ENCODE data around the gene CABP2. TPM values are rescaled to one million over a fixed set of nuclear protein-coding genes. Genes with fewer than 3 reads are reported as not detected.
"Not testable (repeated sequence)": the region's sequence is repeated elsewhere in the genome, so short reads cannot be mapped to it uniquely, and the experiment has no call there.

The CABP2 gene
- total RNA-seq, 1 donor: not detected

DNA sequence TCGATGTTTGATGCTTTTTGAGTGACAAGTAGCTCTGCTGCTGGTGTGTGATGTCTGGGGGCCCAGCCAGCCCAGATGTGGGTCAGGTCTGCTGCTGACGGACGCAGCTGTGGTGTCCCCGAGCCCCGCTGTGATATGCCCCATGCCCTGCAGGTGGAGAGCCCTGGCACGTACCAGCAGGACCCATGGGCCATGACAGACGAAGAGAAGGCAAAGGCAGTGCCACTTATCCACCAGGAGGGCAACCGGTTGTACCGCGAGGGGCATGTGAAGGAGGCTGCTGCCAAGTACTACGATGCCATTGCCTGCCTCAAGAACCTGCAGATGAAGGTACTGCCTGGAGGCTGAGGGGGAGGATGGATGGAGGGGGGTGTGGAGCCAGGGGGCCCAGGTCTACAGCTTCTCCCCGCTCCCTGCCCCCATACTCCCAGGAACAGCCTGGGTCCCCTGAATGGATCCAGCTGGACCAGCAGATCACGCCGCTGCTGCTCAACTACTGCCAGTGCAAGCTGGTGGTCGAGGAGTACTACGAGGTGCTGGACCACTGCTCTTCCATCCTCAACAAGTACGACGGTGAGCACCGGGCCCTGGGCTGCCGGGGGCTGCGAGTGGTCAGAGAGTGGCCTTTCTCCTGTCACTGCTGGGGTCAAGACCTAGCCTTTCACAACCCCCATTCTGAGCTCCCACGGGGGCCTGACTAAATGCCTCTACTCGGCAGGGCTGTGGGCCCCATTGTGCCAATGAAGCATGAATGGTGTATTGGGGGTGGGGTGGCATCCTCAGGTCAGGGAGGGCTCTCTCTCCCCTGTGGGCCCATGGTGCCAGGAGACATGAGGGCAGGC is 33.1 kb downstream of the CABP2 start:
- Histone ChIP-seq H3K9me3 (ENCODE audit: low read depth, low read length) (no peaks in the 10 kb centered on the region), H3K4me3 (ENCODE audit: insufficient read depth, low read length) (no peak overlapping the region), H3K27me3 (ENCODE audit: insufficient read depth, low read length) (no peaks in the 10 kb centered on the region), H4K20me1 (ENCODE audit: insufficient read depth, low read length) (peaks cover 10% of the 10 kb centered on the region), H3K36me3 (ENCODE audit: insufficient read depth, low read length) (peaks cover 11% of the 10 kb centered on the region), H3K27ac (ENCODE audit: low read depth, low read length) (no peak overlapping the region), H3K4me2 (ENCODE audit: insufficient read depth, low read length) (no peak overlapping the region), H3K4me1 (ENCODE audit: insufficient read depth, low read length) (no peaks in the 10 kb centered on the region), H3K79me2 (ENCODE audit: insufficient read depth, low read length) (peaks cover 8% of the 10 kb centered on the region), H2AFZ (ENCODE audit: low read length) (no peak overlapping the region)
- TF ChIP-seq, protein P1, sequence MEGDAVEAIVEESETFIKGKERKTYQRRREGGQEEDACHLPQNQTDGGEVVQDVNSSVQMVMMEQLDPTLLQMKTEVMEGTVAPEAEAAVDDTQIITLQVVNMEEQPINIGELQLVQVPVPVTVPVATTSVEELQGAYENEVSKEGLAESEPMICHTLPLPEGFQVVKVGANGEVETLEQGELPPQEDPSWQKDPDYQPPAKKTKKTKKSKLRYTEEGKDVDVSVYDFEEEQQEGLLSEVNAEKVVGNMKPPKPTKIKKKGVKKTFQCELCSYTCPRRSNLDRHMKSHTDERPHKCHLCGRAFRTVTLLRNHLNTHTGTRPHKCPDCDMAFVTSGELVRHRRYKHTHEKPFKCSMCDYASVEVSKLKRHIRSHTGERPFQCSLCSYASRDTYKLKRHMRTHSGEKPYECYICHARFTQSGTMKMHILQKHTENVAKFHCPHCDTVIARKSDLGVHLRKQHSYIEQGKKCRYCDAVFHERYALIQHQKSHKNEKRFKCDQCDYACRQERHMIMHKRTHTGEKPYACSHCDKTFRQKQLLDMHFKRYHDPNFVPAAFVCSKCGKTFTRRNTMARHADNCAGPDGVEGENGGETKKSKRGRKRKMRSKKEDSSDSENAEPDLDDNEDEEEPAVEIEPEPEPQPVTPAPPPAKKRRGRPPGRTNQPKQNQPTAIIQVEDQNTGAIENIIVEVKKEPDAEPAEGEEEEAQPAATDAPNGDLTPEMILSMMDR (IDR thresholded peaks at IDR 0.05; ENCODE audit: extremely low read depth, low read depth, low read length): no peak
- DNase-seq (ENCODE audit: insufficient read length, low spot score, missing footprints): peak; percentile 76

DNA sequence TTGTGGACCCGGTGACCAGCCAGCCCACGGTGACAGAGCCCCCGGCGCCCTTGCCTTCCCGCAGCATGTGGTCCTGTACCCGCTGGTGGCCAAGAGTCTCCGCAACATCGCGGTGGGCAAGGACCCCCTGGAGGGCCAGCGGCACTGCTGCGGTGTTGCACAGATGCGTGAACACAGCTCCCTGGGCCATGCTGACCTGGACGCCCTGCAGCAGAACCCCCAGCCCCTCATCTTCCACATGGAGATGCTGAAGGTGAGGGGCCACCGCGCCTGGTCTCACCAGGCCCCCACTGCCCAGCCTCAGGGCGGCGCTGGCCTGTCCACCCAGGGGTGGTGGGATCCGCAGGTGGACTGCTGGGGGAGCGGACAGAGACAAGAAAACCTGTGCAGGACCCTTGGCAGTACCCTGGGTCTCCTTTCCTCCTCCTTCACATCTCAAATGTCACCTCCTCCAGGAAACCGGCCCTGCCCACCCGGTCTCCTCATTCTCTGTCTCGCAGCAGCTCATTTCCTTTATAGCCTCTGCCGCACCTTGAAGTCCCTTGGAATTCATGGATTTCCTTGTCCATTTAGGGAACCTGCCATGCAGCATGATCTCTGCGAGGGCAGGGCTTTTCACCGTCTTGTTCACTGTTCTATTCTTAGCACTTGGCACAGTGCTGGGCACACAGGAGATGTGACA is 33.9 kb downstream of the CABP2 start:
- Histone ChIP-seq H3K4me3 (ENCODE audit: insufficient read depth, low read length) (no peak overlapping the region), H3K27me3 (ENCODE audit: insufficient read depth, low read length) (no peaks in the 10 kb centered on the region)

DNA sequence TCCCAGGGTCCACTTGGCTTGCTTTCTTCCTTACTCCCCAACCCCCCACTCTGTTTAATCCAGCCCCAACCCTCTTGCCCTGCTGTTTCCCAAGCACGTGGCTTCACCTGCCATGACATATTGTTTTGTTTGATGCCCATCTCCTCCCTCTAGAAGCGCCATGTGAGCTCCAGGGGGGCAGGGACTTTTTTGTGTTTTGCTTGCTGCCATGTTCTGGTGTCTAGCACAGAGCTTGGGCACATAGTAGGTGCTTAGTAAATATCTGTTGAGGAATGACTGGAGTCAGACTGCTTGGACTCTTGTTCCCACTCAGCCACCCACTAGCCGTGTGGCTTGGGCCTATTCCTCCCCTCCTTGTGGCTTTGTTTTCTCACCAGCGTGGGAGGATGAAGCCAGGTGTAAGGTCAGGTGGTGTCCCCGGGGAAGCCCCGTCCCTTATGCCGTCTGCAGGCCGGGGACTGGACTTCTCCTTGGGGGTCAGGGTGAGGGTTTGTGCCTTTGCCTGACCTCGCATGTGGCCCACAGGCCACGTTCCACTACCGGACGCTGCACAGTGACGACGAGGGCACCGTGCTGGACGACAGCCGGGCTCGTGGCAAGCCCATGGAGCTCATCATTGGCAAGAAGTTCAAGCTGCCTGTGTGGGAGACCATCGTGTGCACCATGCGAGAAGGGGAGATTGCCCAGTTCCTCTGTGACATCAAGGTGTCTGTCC is 36.6 kb downstream of the CABP2 start:
- Histone ChIP-seq H3K27me3 (ENCODE audit: insufficient read depth, low read length) (no peaks in the 10 kb centered on the region), H4K20me1 (ENCODE audit: insufficient read depth, low read length) (peaks cover 12% of the 10 kb centered on the region), H3K4me1 (ENCODE audit: insufficient read depth, low read length) (peaks cover 7% of the 10 kb centered on the region), H3K36me3 (ENCODE audit: insufficient read depth, low read length) (peaks cover 8% of the 10 kb centered on the region), H3K4me3 (ENCODE audit: insufficient read depth, low read length) (no peak overlapping the region), H3K9me3 (ENCODE audit: low read depth, low read length) (no peaks in the 10 kb centered on the region), H3K4me2 (ENCODE audit: insufficient read depth, low read length) (no peak overlapping the region), H3K27ac (ENCODE audit: low read depth, low read length) (no peak overlapping the region), H3K79me2 (ENCODE audit: insufficient read depth, low read length) (peaks cover 25% of the 10 kb centered on the region), H2AFZ (ENCODE audit: low read length) (no peak overlapping the region)
- TF ChIP-seq, protein P1 (IDR thresholded peaks at IDR 0.05; ENCODE audit: extremely low read depth, low read depth, low read length): no peak
- DNase-seq (ENCODE audit: insufficient read length, low spot score, missing footprints): peak; percentile 71

More for the DNA sequence above, 33.9 kb downstream of the CABP2 start:
- Histone ChIP-seq H3K36me3 (ENCODE audit: insufficient read depth, low read length) (peaks cover 11% of the 10 kb centered on the region), H2AFZ (ENCODE audit: low read length) (no peak overlapping the region), H3K27ac (ENCODE audit: low read depth, low read length) (no peak overlapping the region), H3K9me3 (ENCODE audit: low read depth, low read length) (no peaks in the 10 kb centered on the region), H3K4me1 (ENCODE audit: insufficient read depth, low read length) (no peaks in the 10 kb centered on the region), H3K79me2 (ENCODE audit: insufficient read depth, low read length) (peaks cover 14% of the 10 kb centered on the region), H3K4me2 (ENCODE audit: insufficient read depth, low read length) (no peak overlapping the region), H4K20me1 (ENCODE audit: insufficient read depth, low read length) (peaks cover 12% of the 10 kb centered on the region)
- DNase-seq (ENCODE audit: insufficient read length, low spot score, missing footprints): peak; percentile 82
- TF ChIP-seq, protein P1 (IDR thresholded peaks at IDR 0.05; ENCODE audit: extremely low read depth, low read depth, low read length): no peak

DNA sequence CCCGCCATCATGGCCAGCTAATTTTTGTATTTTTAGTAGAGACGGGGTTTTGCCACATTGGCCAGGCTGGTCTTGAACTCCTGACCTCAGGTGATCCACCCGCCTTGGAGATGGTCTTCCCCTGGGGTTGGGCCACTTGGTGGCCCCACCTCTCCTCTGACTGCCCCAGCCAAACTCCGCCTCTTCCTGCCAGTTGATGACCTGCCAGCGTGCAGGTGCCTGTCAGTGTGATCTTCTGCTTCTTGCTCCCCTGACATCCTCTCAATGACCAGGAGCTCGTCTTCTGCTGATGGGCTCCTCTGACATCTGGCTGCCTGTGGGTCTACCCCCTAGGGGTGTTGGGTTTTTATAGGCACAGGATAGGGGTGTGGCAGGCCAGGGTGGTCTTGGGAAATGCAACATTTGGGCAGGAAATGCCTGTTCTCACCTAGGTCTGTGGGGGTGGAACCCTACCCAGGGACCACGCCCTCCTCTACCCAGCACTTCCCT is 37.3 kb downstream of the CABP2 start:
- not testable (repeated sequence) for H3K36me3 ChIP-seq (ENCODE audit: insufficient read depth, low read length); H3K27me3 ChIP-seq (ENCODE audit: insufficient read depth, low read length); H3K9me3 ChIP-seq (ENCODE audit: low read depth, low read length); H3K4me1 ChIP-seq (ENCODE audit: insufficient read depth, low read length); H3K27ac ChIP-seq (ENCODE audit: low read depth, low read length); H3K4me2 ChIP-seq (ENCODE audit: insufficient read depth, low read length); H2AFZ ChIP-seq (ENCODE audit: low read length); H3K4me3 ChIP-seq (ENCODE audit: insufficient read depth, low read length)
- H3K79me2 ChIP-seq (ENCODE audit: insufficient read depth, low read length): peaks cover 25% of the 10 kb centered on the region
- peak; percentile 74 for DNase-seq (ENCODE audit: insufficient read length, low spot score, missing footprints)
- peaks cover 12% of the 10 kb centered on the region for H4K20me1 ChIP-seq (ENCODE audit: insufficient read depth, low read length)
